Fibroblast of villous mesenchyme (primary cell): Measurements from ENCODE around the gene FIBCD1. TPM values are rescaled to one million over a fixed set of nuclear protein-coding genes. Genes with fewer than 3 reads are reported as not detected.

Experiments used
- DNase-seq: peaks from one replicate; pipeline ENCODE4 v3.0.0-alpha.2; 2010; ENCODE audit warnings: low read depth
- H3K4me3 ChIP-seq: 2 replicates; pipeline ENCODE4 v1.5.1; 2011; ENCODE audit warnings: low read depth, mild to moderate bottlenecking, low read length
- CTCF ChIP-seq: IDR thresholded peaks from 2 replicates; pipeline ENCODE4 v1.5.1; 2012; ENCODE audit warnings: low read depth, mild to moderate bottlenecking, low read length; ENCODE audit not compliant: insufficient read depth
- total RNA-seq: library from RNA; depleted of rRNA; stranded (reverse); fragments of >200 nt; gene quantifications from 2 replicates; pipeline ENCODE4 v1.2.3, GENCODE V29; 2012

FIBCD1 gene
- total RNA-seq, 1 donor = 4.3 TPM

GRCh38 chr9:130865921-130866320 lies 73.1 kb downstream of the FIBCD1 start:
- H3K4me3 ChIP-seq = no peak overlapping the region
- TF ChIP-seq CTCF = no peak
- DNase-seq = no peak

GRCh38 chr9:130864541-130864940 lies 74.5 kb downstream of the FIBCD1 start:
- no peak for TF ChIP-seq CTCF
- DNase-seq = no peak
- no peak overlapping the region for H3K4me3 ChIP-seq

- no peak for DNase-seq
- TF ChIP-seq CTCF = no peak
- H3K4me3 ChIP-seq = no peak overlapping the region
Measured at GRCh38 chr9:130862747-130863146, 76.3 kb downstream of the FIBCD1 start.

GRCh38 chr9:130862217-130862616 lies 76.8 kb downstream of the FIBCD1 start:
- H3K4me3 ChIP-seq = no peak overlapping the region
- DNase-seq = no peak
- no peak for TF ChIP-seq CTCF

GRCh38 chr9:130861372-130862180 lies 77.5 kb downstream of the FIBCD1 start:
- no peak for DNase-seq
- TF ChIP-seq CTCF = no peak
- H3K4me3 ChIP-seq = no peak overlapping the region

GRCh38 chr9:130860458-130861316 lies 78.4 kb downstream of the FIBCD1 start:
- peak; percentile 96 for DNase-seq
- TF ChIP-seq CTCF = peak; percentile 45
- H3K4me3 ChIP-seq = no peak overlapping the region
